Tibial nerve (tissue), 4 donors: ENCODE measurements around the gene CTBP2.

Experiments
- CTCF ChIP-seq, 5 experiments: fragments of 200-600 bp in 3 of 5; fragments of 450-650 bp in 2 of 5; sonication (generic) in 3 of 5; IDR thresholded peaks; one replicate each; pipeline ENCODE4 v1.5.1; 2016 to 2019; ENCODE audit warnings: antibody characterized with exemption in 5 of 5, mild to moderate bottlenecking in 3 of 5, moderate library complexity in 2 of 5
- EP300 ChIP-seq, 2 donors: sonication (generic); formaldehyde crosslinking; IDR thresholded peaks; one replicate each; pipeline ENCODE4 v1.6.1; 2017; ENCODE audit warnings: antibody characterized with exemption in 2 of 2, mild to moderate bottlenecking in 1 of 2
- POLR2A ChIP-seq, 2 donors: fragments of 450-650 bp; IDR thresholded peaks; one replicate each; pipeline ENCODE4 v1.6.1; 2017; ENCODE audit warnings: antibody characterized with exemption in 2 of 2, mild to moderate bottlenecking in 2 of 2, moderate library complexity in 2 of 2

DNA sequence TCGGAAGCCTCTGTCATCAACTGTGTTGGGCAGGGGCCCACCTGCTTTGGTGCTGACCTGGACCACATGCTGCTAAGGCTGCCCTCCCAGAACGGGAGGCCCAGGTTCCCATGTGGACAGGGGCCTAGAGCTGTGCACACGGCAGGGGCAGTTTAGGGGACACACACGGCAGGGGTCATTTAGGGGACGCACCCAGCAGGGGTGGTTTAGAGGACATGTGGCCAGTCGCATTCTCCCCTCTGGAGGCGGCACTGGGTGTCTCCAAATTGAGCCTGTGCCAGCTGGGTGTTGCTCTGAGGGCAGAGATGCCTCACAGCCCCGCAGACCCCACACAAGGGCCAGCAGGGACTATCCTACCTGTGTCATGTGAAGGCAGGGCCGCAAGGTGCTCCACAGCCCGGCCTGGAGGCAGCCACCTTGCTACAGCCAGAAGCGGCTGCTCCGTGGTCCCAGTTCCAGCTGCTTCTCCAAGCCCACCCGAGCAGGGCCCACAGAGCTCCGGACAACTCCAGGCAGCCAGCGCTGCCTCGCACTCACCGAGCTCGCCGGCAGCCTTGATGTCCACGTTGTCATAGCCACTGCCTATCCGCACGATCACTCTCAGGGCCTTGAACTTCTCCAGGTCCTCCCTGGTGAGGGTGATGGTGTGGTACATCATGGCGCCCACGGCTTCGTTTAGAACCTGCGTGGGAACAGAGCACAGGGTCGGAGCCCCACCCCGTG, 157.8 kb downstream of the CTBP2 start:
- TF ChIP-seq CTCF (IDR thresholded peaks at IDR 0.05) (no peak), EP300 (IDR thresholded peaks at IDR 0.05) (no peak), POLR2A (IDR thresholded peaks at IDR 0.05) (no peak)
